ENCODE results near the gene FUOM.

Gene FUOM

GRCh38 chr10:133349160-133349568 is 8.7 kb downstream of the FUOM start:
- Mint-ChIP-seq H3K36me3 (ENCODE audit: low read depth) (no peaks in the 10 kb centered on the region), H3K9me3 (no peaks in the 10 kb centered on the region), H3K4me3 (no peak overlapping the region), H3K27ac (no peak overlapping the region), H3K27me3 (ENCODE audit: low read depth) (peaks cover 17% of the 10 kb centered on the region), H3K4me1 (no peaks in the 10 kb centered on the region)
- no peak for TF ChIP-seq CTCF (IDR thresholded peaks at IDR 0.05; ENCODE audit: unreplicated experiment in 3 of 3)

- Mint-ChIP-seq H3K4me3 (no peak overlapping the region), H3K27ac (no peak overlapping the region), H3K4me1 (no peaks in the 10 kb centered on the region), H3K27me3 (ENCODE audit: low read depth) (peaks cover 25% of the 10 kb centered on the region), H3K9me3 (no peaks in the 10 kb centered on the region), H3K36me3 (ENCODE audit: low read depth) (no peaks in the 10 kb centered on the region)
- no peak for TF ChIP-seq CTCF (IDR thresholded peaks at IDR 0.05; ENCODE audit: unreplicated experiment in 3 of 3)
Observed at GRCh38 chr10:133347710-133348517, 9.9 kb downstream of the FUOM start.

- H3K27me3 Mint-ChIP-seq (ENCODE audit: low read depth), result peaks cover 27% of the 10 kb centered on the region
- H3K4me3 Mint-ChIP-seq, result no peak overlapping the region
- H3K36me3 Mint-ChIP-seq (ENCODE audit: low read depth), result no peaks in the 10 kb centered on the region
- no peak for TF ChIP-seq CTCF (IDR thresholded peaks at IDR 0.05; ENCODE audit: unreplicated experiment in 3 of 3)
- no peaks in the 10 kb centered on the region for H3K4me1 Mint-ChIP-seq
- H3K9me3 Mint-ChIP-seq, result peaks cover 5% of the 10 kb centered on the region
- no peak overlapping the region for H3K27ac Mint-ChIP-seq
Observed at GRCh38 chr10:133346413-133346812, 11.4 kb downstream of the FUOM start.

- peaks cover 27% of the 10 kb centered on the region for H3K27me3 Mint-ChIP-seq (ENCODE audit: low read depth)
- no peak overlapping the region for H3K4me3 Mint-ChIP-seq
- no peaks in the 10 kb centered on the region for H3K4me1 Mint-ChIP-seq
- no peak overlapping the region for H3K27ac Mint-ChIP-seq
- peaks cover 5% of the 10 kb centered on the region for H3K9me3 Mint-ChIP-seq
- H3K36me3 Mint-ChIP-seq (ENCODE audit: low read depth), result no peaks in the 10 kb centered on the region
- TF ChIP-seq CTCF (IDR thresholded peaks at IDR 0.05; ENCODE audit: unreplicated experiment in 3 of 3), result no peak
Observed at GRCh38 chr10:133344236-133344635, 13.6 kb downstream of the FUOM start.

- Mint-ChIP-seq H3K4me1 (no peaks in the 10 kb centered on the region), H3K4me3 (no peak overlapping the region), H3K27me3 (ENCODE audit: low read depth) (peaks cover 27% of the 10 kb centered on the region), H3K9me3 (peaks cover 5% of the 10 kb centered on the region), H3K27ac (no peak overlapping the region), H3K36me3 (ENCODE audit: low read depth) (no peaks in the 10 kb centered on the region)
- TF ChIP-seq CTCF (IDR thresholded peaks at IDR 0.05; ENCODE audit: unreplicated experiment in 3 of 3), result no peak
Observed at GRCh38 chr10:133343558-133343957, 14.3 kb downstream of the FUOM start.

- no peak overlapping the region for H3K4me3 Mint-ChIP-seq
- H3K9me3 Mint-ChIP-seq, result peaks cover 5% of the 10 kb centered on the region
Observed at GRCh38 chr10:133342942-133343341, 14.9 kb downstream of the FUOM start.

More at GRCh38 chr10:133342942-133343341, 14.9 kb downstream of the FUOM start:
- H3K4me1 Mint-ChIP-seq, result no peaks in the 10 kb centered on the region
- H3K36me3 Mint-ChIP-seq (ENCODE audit: low read depth), result no peaks in the 10 kb centered on the region
- peaks cover 27% of the 10 kb centered on the region for H3K27me3 Mint-ChIP-seq (ENCODE audit: low read depth)
- TF ChIP-seq CTCF (IDR thresholded peaks at IDR 0.05; ENCODE audit: unreplicated experiment in 3 of 3), result no peak
- no peak overlapping the region for H3K27ac Mint-ChIP-seq
